Glutamatergic neuron (in vitro differentiated cells): ENCODE results near the gene HBB. TPM values are rescaled to one million over a fixed set of nuclear protein-coding genes. Genes with fewer than 3 reads are reported as not detected.

ENCODE experiments used
- DNase-seq: peaks from one replicate; pipeline ENCODE4 v3.0.0; 2022
- H3K27ac Mint-ChIP-seq: one replicate; pipeline ENCODE4 v1.8.0; 2020; ENCODE audit warnings: mild to moderate bottlenecking, mixed read lengths, inconsistent platforms; ENCODE audit not compliant: unreplicated experiment
- H3K27me3 Mint-ChIP-seq: one replicate; pipeline ENCODE4 v1.8.0; 2020; ENCODE audit warnings: mild to moderate bottlenecking, moderate library complexity, mixed read lengths, inconsistent platforms; ENCODE audit not compliant: unreplicated experiment
- H3K36me3 Mint-ChIP-seq: one replicate; pipeline ENCODE4 v1.8.0; 2020; ENCODE audit warnings: mild to moderate bottlenecking, mixed read lengths, inconsistent platforms; ENCODE audit not compliant: unreplicated experiment
- H3K4me1 Mint-ChIP-seq: one replicate; pipeline ENCODE4 v1.8.0; 2020; ENCODE audit warnings: mild to moderate bottlenecking, low read depth, mixed read lengths, inconsistent platforms; ENCODE audit not compliant: unreplicated experiment
- H3K4me3 Mint-ChIP-seq: one replicate; pipeline ENCODE4 v1.8.0; 2020; ENCODE audit warnings: mild to moderate bottlenecking, mixed read lengths, inconsistent platforms; ENCODE audit not compliant: unreplicated experiment
- H3K9me3 Mint-ChIP-seq: one replicate; pipeline ENCODE4 v1.8.0; 2020; ENCODE audit warnings: mild to moderate bottlenecking, moderate library complexity, mixed read lengths, inconsistent platforms; ENCODE audit not compliant: unreplicated experiment
- CTCF ChIP-seq: fragments of 200-600 bp; sonication (generic); IDR thresholded peaks from one replicate; pipeline ENCODE4 v1.5.0; 2021; ENCODE audit not compliant: partially characterized antibody, unreplicated experiment
- total RNA-seq: library from RNA; stranded (reverse); fragmentation: NEBNext Ultra II Directional; extraction: Animal tissue kit (Norgen Biotek cat#: 25700); gene quantifications from one replicate; pipeline ENCODE4 v1.2.1, GENCODE V29; 2021; ENCODE audit not compliant: unreplicated experiment

The HBB gene
- total RNA-seq, 1 donor from 2014 or later: not detected

GRCh38 chr11:5196067-5196466, 30.8 kb downstream of the HBB start:
- no peaks in the 10 kb centered on the region for H3K27me3 Mint-ChIP-seq
- H3K4me1 Mint-ChIP-seq: no peaks in the 10 kb centered on the region
- TF ChIP-seq CTCF: no peak
- H3K36me3 Mint-ChIP-seq: no peaks in the 10 kb centered on the region
- no peak overlapping the region for H3K27ac Mint-ChIP-seq
- H3K9me3 Mint-ChIP-seq: peaks cover 2% of the 10 kb centered on the region
- H3K4me3 Mint-ChIP-seq: no peak overlapping the region
- no peak for DNase-seq

GRCh38 chr11:5192738-5193137, 34.1 kb downstream of the HBB start:
- no peak for DNase-seq
- Mint-ChIP-seq H3K27me3 (no peaks in the 10 kb centered on the region), H3K27ac (no peak overlapping the region), H3K4me1 (no peaks in the 10 kb centered on the region), H3K9me3 (peaks cover 7% of the 10 kb centered on the region), H3K36me3 (peaks cover 5% of the 10 kb centered on the region), H3K4me3 (no peak overlapping the region)
- TF ChIP-seq CTCF: no peak

GRCh38 chr11:5188201-5188600, 38.7 kb downstream of the HBB start:
- peaks cover 5% of the 10 kb centered on the region for H3K36me3 Mint-ChIP-seq
- DNase-seq: no peak
- no peak overlapping the region for H3K4me3 Mint-ChIP-seq
- H3K9me3 Mint-ChIP-seq: peaks cover 6% of the 10 kb centered on the region
- no peak for TF ChIP-seq CTCF
- H3K27ac Mint-ChIP-seq: no peak overlapping the region
- H3K4me1 Mint-ChIP-seq: no peaks in the 10 kb centered on the region
- no peaks in the 10 kb centered on the region for H3K27me3 Mint-ChIP-seq

- H3K27me3 Mint-ChIP-seq: no peaks in the 10 kb centered on the region
- no peaks in the 10 kb centered on the region for H3K4me1 Mint-ChIP-seq
- DNase-seq: no peak
- no peak overlapping the region for H3K27ac Mint-ChIP-seq
- no peak overlapping the region for H3K4me3 Mint-ChIP-seq
- H3K36me3 Mint-ChIP-seq: no peaks in the 10 kb centered on the region
- TF ChIP-seq CTCF: no peak
- no peaks in the 10 kb centered on the region for H3K9me3 Mint-ChIP-seq
Measured at GRCh38 chr11:5178046-5178837, 48.6 kb downstream of the HBB start.

Other genes starting within 250 kb of the HBB start
- not detected for gene OR51L1, start 232.2 kb downstream of the HBB start, total RNA-seq
- gene OR52J3, start 180.5 kb downstream of the HBB start, total RNA-seq: not detected
- gene OR52E2, start 167.4 kb downstream of the HBB start, total RNA-seq: not detected
- gene OR52E1, start 157.5 kb downstream of the HBB start, total RNA-seq: not detected
- gene OR52A5, start 88.7 kb downstream of the HBB start, total RNA-seq: 0.25 TPM
- not detected for gene OR52A1, start 72.3 kb downstream of the HBB start, total RNA-seq
- gene OR51V1, start 26.4 kb downstream of the HBB start, total RNA-seq: not detected
- not detected for gene HBD, start 7.4 kb upstream of the HBB start, total RNA-seq
- not detected for gene HBG1, start 22.8 kb upstream of the HBB start, total RNA-seq
- gene HBG2, start 27.7 kb upstream of the HBB start, total RNA-seq: not detected
- not detected for gene HBE1, start 42.9 kb upstream of the HBB start, total RNA-seq
- gene OR51B4, start 74.9 kb upstream of the HBB start, total RNA-seq: not detected
- not detected for gene OR51B2, start 97.2 kb upstream of the HBB start, total RNA-seq
- gene OR51B5, start 116.5 kb upstream of the HBB start, total RNA-seq: not detected
- not detected for gene OR51B6, start 124.4 kb upstream of the HBB start, total RNA-seq
- not detected for gene OR51M1, start 156.7 kb upstream of the HBB start, total RNA-seq
- gene OR51Q1, start 195.0 kb upstream of the HBB start, total RNA-seq: not detected
- gene OR51I1, start 214.4 kb upstream of the HBB start, total RNA-seq: not detected
- not detected for gene OR51I2, start 222.3 kb upstream of the HBB start, total RNA-seq